Brain microvascular endothelial cell (primary cell): ENCODE results near the gene KCNQ5.

ENCODE experiments used
- DNase-seq: peaks from one replicate; pipeline ENCODE4 v3.0.0-alpha.2; 2020
- H3K27ac ChIP-seq: fragments of 250-450 bp; sonication (Bioruptor Pico); 2 replicates; pipeline ENCODE4 v1.5.1; 2020; ENCODE audit warnings: mild to moderate bottlenecking, moderate library complexity
- H3K27me3 ChIP-seq: fragments of 250-450 bp; sonication (Bioruptor Pico); replicated peaks from 2 replicates; pipeline ENCODE4 v1.5.1; 2020; ENCODE audit warnings: mild to moderate bottlenecking
- H3K36me3 ChIP-seq: fragments of 250-450 bp; sonication (Bioruptor Pico); replicated peaks from 2 replicates; pipeline ENCODE4 v1.5.1; 2020; ENCODE audit warnings: mild to moderate bottlenecking
- H3K4me3 ChIP-seq: 2 replicates; pipeline ENCODE4 v1.5.1; 2011; ENCODE audit warnings: low read depth, mild to moderate bottlenecking, control low read depth, low read length, moderate library complexity
- in situ Hi-C: cut with HindIII; loops from 2 replicates; pipeline ENCODE4 v1.10.0; 2017; ENCODE audit warnings: low sequenced_read_pairs, low pct_ligation_motif_present
- TF ChIP-seq, protein P1 (sequence below): IDR thresholded peaks from 2 replicates; pipeline ENCODE4 v1.5.1; 2011; ENCODE audit warnings: low read depth, mild to moderate bottlenecking, moderate library complexity, low read length, control low read depth, inconsistent platforms; ENCODE audit errors: missing control alignments

Gene KCNQ5

DNA sequence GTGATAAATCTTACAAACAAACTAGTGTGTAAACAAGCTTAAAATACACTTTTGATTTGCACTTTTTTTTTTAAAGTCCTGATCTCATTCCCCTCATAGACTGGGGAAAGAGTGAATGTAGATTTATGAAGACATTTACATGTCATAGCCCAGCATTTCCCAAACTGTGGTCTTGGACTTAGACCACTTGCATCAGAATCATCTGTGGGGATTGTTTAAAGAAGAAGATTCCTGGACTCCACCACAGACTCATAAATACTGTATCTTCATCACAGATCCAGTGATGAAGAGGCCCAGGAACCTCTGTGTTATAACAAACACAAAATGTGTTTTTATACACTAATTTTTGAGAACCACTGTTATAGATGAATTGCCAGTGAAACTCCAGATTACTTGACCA lies 99.5 kb downstream of the KCNQ5 start:
- no peak overlapping the region for H3K4me3 ChIP-seq
- in situ Hi-C loops = no loop called here
- no peaks in the 10 kb centered on the region for H3K27me3 ChIP-seq
- TF ChIP-seq, protein P1, sequence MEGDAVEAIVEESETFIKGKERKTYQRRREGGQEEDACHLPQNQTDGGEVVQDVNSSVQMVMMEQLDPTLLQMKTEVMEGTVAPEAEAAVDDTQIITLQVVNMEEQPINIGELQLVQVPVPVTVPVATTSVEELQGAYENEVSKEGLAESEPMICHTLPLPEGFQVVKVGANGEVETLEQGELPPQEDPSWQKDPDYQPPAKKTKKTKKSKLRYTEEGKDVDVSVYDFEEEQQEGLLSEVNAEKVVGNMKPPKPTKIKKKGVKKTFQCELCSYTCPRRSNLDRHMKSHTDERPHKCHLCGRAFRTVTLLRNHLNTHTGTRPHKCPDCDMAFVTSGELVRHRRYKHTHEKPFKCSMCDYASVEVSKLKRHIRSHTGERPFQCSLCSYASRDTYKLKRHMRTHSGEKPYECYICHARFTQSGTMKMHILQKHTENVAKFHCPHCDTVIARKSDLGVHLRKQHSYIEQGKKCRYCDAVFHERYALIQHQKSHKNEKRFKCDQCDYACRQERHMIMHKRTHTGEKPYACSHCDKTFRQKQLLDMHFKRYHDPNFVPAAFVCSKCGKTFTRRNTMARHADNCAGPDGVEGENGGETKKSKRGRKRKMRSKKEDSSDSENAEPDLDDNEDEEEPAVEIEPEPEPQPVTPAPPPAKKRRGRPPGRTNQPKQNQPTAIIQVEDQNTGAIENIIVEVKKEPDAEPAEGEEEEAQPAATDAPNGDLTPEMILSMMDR = no peak
- DNase-seq = no peak
- H3K27ac ChIP-seq = no peak overlapping the region
- H3K36me3 ChIP-seq = no peaks in the 10 kb centered on the region

DNA sequence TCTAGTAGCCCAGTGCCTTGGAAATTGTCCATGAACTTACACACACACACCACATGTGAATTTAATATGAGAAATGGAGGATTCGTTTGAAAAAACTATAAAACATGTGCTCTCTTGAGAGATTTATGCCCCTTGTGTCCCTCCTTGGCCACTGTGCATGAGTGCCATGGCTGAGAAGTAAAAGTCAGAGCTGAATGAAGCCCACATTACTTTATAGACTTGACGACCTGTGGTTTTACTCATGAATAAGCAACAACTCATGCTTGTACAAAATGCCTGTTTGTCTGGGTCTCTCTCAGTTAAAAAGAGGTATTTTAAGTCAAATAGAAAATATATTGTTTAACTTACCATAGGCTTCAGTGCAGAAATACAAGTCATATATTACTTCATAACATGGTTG lies 102.7 kb downstream of the KCNQ5 start:
- TF ChIP-seq, protein P1 = no peak
- Histone ChIP-seq H3K27me3 (no peaks in the 10 kb centered on the region), H3K4me3 (no peak overlapping the region), H3K36me3 (no peaks in the 10 kb centered on the region), H3K27ac (no peak overlapping the region)
- in situ Hi-C loops = no loop called here
- DNase-seq = no peak

DNA sequence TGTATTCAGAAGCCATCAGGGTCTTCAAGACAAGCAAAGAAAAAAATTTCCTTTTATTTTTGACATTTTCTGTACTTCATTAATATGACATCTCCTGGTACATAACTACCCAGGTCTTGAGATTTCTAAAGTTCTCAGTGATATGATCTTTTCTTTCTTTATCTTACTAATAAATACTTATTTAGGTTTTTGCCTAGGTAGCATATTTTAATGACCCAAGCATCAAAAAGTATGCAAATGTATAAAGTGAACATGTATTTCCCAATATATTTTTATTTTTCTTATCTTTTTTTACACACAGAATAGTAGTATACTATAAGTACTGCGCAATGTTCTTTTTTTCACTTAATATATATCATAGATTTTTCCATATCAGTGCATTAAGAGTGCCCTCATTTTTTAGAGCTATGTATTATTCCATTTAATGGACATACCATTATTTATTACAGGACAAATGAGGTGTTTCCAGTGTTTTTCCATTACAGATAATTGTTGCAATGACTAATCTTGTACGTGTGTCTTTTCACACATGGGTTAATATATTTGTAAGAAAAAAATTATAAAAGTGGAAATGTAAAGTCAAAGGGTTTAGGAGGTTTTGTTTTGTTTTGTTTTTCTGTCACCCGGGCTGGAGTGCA lies 107.0 kb downstream of the KCNQ5 start:
- H3K27me3 ChIP-seq = no peaks in the 10 kb centered on the region
- no peak overlapping the region for H3K4me3 ChIP-seq
- no peak overlapping the region for H3K27ac ChIP-seq
- TF ChIP-seq, protein P1 = no peak
- in situ Hi-C loops = no loop called here
- H3K36me3 ChIP-seq = no peaks in the 10 kb centered on the region
- no peak for DNase-seq

DNA sequence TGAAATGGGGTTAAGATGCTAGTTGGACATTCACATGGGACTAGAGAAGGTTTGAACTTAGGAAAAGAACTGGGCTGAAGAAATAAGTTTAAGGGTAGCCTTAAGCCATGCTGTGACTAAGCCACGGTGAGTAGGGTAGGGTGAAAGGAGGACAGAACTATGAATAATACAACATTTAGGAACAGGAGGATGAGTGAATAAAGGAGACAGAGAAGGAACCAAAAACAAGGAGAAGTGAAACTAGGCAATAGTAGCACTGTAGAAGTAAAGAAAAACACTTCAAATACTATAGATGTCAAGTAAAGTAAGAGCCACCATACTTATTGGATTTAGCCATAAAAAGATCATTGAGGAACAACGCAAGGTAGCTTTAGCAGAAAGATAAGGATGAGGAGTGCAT lies 111.2 kb downstream of the KCNQ5 start:
- Histone ChIP-seq H3K27ac (no peak overlapping the region), H3K36me3 (no peaks in the 10 kb centered on the region), H3K4me3 (no peak overlapping the region), H3K27me3 (no peaks in the 10 kb centered on the region)
- no peak for DNase-seq
- TF ChIP-seq, protein P1 = no peak
- in situ Hi-C loops = no loop called here

DNA sequence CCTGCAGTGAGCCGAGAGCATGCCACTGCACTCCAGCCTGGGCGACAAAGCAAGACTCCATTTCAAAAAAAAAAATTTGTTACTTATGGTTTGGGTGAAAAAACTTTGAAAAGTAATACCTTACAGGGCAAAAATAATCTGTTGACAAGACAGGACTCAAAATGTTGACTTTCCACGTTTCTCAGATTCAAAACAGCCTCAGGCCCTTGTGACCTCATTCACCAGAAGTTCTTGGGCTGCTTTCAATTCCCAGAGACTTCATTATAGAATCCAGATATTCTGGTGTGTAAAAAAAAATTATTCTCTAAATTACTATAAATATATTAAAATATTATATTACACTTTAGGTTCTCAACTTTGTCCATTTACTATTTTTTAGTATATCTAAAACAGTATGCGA lies 116.2 kb downstream of the KCNQ5 start:
- Histone ChIP-seq H3K27ac (no peak overlapping the region), H3K27me3 (no peaks in the 10 kb centered on the region), H3K36me3 (no peaks in the 10 kb centered on the region), H3K4me3 (no peak overlapping the region)
- TF ChIP-seq, protein P1 = no peak
- no peak for DNase-seq
- in situ Hi-C loops = no loop called here

DNA sequence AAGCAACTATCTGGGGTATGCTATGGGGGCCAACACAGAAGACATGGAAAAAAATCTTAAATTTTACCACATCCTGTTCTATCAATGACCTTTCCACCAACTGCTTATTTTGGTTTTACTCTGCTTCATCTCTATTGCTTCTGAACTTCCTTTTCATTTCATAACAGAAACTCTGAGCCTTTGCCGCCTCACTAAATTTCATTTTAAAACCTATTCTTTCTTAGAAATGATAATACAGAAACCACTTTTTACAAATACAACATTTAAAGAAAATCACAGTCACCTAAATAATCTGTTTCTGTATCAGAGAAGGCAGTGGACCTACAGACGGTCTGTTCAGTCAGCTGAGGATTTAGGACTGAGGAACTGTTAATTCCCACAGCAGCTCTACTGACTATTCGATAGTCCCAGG lies 117.5 kb downstream of the KCNQ5 start:
- TF ChIP-seq, protein P1 = no peak
- H3K4me3 ChIP-seq = no peak overlapping the region
- no peak overlapping the region for H3K27ac ChIP-seq
- no peaks in the 10 kb centered on the region for H3K36me3 ChIP-seq
- H3K27me3 ChIP-seq = no peaks in the 10 kb centered on the region
- in situ Hi-C loops = no loop called here
- no peak for DNase-seq
